ENCODE results near the gene HIC1.
"Not testable (repeated sequence)": the region's sequence is repeated elsewhere in the genome, so short reads cannot be mapped to it uniquely, and the experiment has no call there.

The HIC1 gene

GRCh38 chr17:2054512-2055291 is at the start of gene HIC1:
Gene HIC1 (plus strand): TSS chr17:2055103. CDS start chr17:2056691, 1,588 bp downstream.
- peak within 1 kb of the TSS; percentile 81 for H3K27ac ChIP-seq (ENCODE audit: low read depth, low read length)
- peaks cover 3% of the 10 kb centered on the region for H3K36me3 ChIP-seq (ENCODE audit: control insufficient read depth, insufficient read depth, low read length)
- H3K4me3 ChIP-seq (ENCODE audit: low read length): peak within 1 kb of the TSS; percentile 61
- H3K9ac ChIP-seq (ENCODE audit: low read length): no peak within 1 kb of the TSS
- no peaks in the 10 kb centered on the region for H3K27me3 ChIP-seq (ENCODE audit: control insufficient read depth, insufficient read depth, low read length)
- H3K4me1 ChIP-seq (ENCODE audit: control insufficient read depth, insufficient read depth, low read length): peaks cover under 1% of the 10 kb centered on the region

- H3K27me3 ChIP-seq (ENCODE audit: control insufficient read depth, insufficient read depth, low read length): no peaks in the 10 kb centered on the region
- H3K9ac ChIP-seq (ENCODE audit: low read length): no peak overlapping the region
- H3K4me3 ChIP-seq (ENCODE audit: low read length): no peak overlapping the region
- H3K36me3 ChIP-seq (ENCODE audit: control insufficient read depth, insufficient read depth, low read length): no peaks in the 10 kb centered on the region
- H3K4me1 ChIP-seq (ENCODE audit: control insufficient read depth, insufficient read depth, low read length): peaks cover 2% of the 10 kb centered on the region
- no peak overlapping the region for H3K27ac ChIP-seq (ENCODE audit: low read depth, low read length)
These were observed 46.4 kb upstream of the HIC1 start for GRCh38 chr17:2008332-2009126.

GRCh38 chr17:2009737-2010136 is 45.2 kb upstream of the HIC1 start:
- H3K9ac ChIP-seq (ENCODE audit: low read length): no peak overlapping the region
- no peaks in the 10 kb centered on the region for H3K36me3 ChIP-seq (ENCODE audit: control insufficient read depth, insufficient read depth, low read length)
- H3K27ac ChIP-seq (ENCODE audit: low read depth, low read length): no peak overlapping the region
- H3K4me1 ChIP-seq (ENCODE audit: control insufficient read depth, insufficient read depth, low read length): peaks cover 2% of the 10 kb centered on the region
- no peaks in the 10 kb centered on the region for H3K27me3 ChIP-seq (ENCODE audit: control insufficient read depth, insufficient read depth, low read length)
- H3K4me3 ChIP-seq (ENCODE audit: low read length): no peak overlapping the region

GRCh38 chr17:2011411-2012371 is 43.2 kb upstream of the HIC1 start:
- no peaks in the 10 kb centered on the region for H3K27me3 ChIP-seq (ENCODE audit: control insufficient read depth, insufficient read depth, low read length)
- H3K4me3 ChIP-seq (ENCODE audit: low read length): no peak overlapping the region
- H3K4me1 ChIP-seq (ENCODE audit: control insufficient read depth, insufficient read depth, low read length): peaks cover 2% of the 10 kb centered on the region
- no peak overlapping the region for H3K9ac ChIP-seq (ENCODE audit: low read length)
- no peak overlapping the region for H3K27ac ChIP-seq (ENCODE audit: low read depth, low read length)
- no peaks in the 10 kb centered on the region for H3K36me3 ChIP-seq (ENCODE audit: control insufficient read depth, insufficient read depth, low read length)

- H3K27ac ChIP-seq (ENCODE audit: low read depth, low read length): no peak overlapping the region
- no peak overlapping the region for H3K4me3 ChIP-seq (ENCODE audit: low read length)
These were observed 42.4 kb upstream of the HIC1 start for GRCh38 chr17:2012499-2012898.

GRCh38 chr17:2013220-2013993 is 41.5 kb upstream of the HIC1 start:
- not testable (repeated sequence) for H3K27ac ChIP-seq (ENCODE audit: low read depth, low read length); H3K27me3 ChIP-seq (ENCODE audit: control insufficient read depth, insufficient read depth, low read length); H3K4me3 ChIP-seq (ENCODE audit: low read length); H3K4me1 ChIP-seq (ENCODE audit: control insufficient read depth, insufficient read depth, low read length); H3K9ac ChIP-seq (ENCODE audit: low read length); H3K36me3 ChIP-seq (ENCODE audit: control insufficient read depth, insufficient read depth, low read length)

More at GRCh38 chr17:2012499-2012898, 42.4 kb upstream of the HIC1 start:
- H3K27me3 ChIP-seq (ENCODE audit: control insufficient read depth, insufficient read depth, low read length): no peaks in the 10 kb centered on the region
- no peaks in the 10 kb centered on the region for H3K36me3 ChIP-seq (ENCODE audit: control insufficient read depth, insufficient read depth, low read length)
- H3K4me1 ChIP-seq (ENCODE audit: control insufficient read depth, insufficient read depth, low read length): peaks cover 2% of the 10 kb centered on the region
- no peak overlapping the region for H3K9ac ChIP-seq (ENCODE audit: low read length)

- H3K4me3 ChIP-seq (ENCODE audit: low read length): no peak overlapping the region
- no peaks in the 10 kb centered on the region for H3K36me3 ChIP-seq (ENCODE audit: control insufficient read depth, insufficient read depth, low read length)
- H3K27ac ChIP-seq (ENCODE audit: low read depth, low read length): no peak overlapping the region
- H3K4me1 ChIP-seq (ENCODE audit: control insufficient read depth, insufficient read depth, low read length): peaks cover 2% of the 10 kb centered on the region
- no peak overlapping the region for H3K9ac ChIP-seq (ENCODE audit: low read length)
- peaks cover 10% of the 10 kb centered on the region for H3K27me3 ChIP-seq (ENCODE audit: control insufficient read depth, insufficient read depth, low read length)
These were observed 40.9 kb upstream of the HIC1 start for GRCh38 chr17:2013994-2014317.

- Histone ChIP-seq H3K36me3 (ENCODE audit: control insufficient read depth, insufficient read depth, low read length) (no peaks in the 10 kb centered on the region), H3K9ac (ENCODE audit: low read length) (no peak overlapping the region), H3K27me3 (ENCODE audit: control insufficient read depth, insufficient read depth, low read length) (peaks cover 10% of the 10 kb centered on the region), H3K27ac (ENCODE audit: low read depth, low read length) (no peak overlapping the region), H3K4me3 (ENCODE audit: low read length) (no peak overlapping the region), H3K4me1 (ENCODE audit: control insufficient read depth, insufficient read depth, low read length) (peaks cover 2% of the 10 kb centered on the region)
These were observed 39.6 kb upstream of the HIC1 start for GRCh38 chr17:2015314-2015713.

- Histone ChIP-seq H3K36me3 (ENCODE audit: control insufficient read depth, insufficient read depth, low read length) (no peaks in the 10 kb centered on the region), H3K4me3 (ENCODE audit: low read length) (no peak overlapping the region), H3K9ac (ENCODE audit: low read length) (no peak overlapping the region), H3K4me1 (ENCODE audit: control insufficient read depth, insufficient read depth, low read length) (peaks cover 2% of the 10 kb centered on the region), H3K27ac (ENCODE audit: low read depth, low read length) (no peak overlapping the region), H3K27me3 (ENCODE audit: control insufficient read depth, insufficient read depth, low read length) (peaks cover 10% of the 10 kb centered on the region)
These were observed 38.4 kb upstream of the HIC1 start for GRCh38 chr17:2016494-2016893.

- Histone ChIP-seq H3K9ac (ENCODE audit: low read length) (no peak overlapping the region), H3K4me1 (ENCODE audit: control insufficient read depth, insufficient read depth, low read length) (no peaks in the 10 kb centered on the region), H3K27me3 (ENCODE audit: control insufficient read depth, insufficient read depth, low read length) (peaks cover 10% of the 10 kb centered on the region), H3K4me3 (ENCODE audit: low read length) (no peak overlapping the region), H3K36me3 (ENCODE audit: control insufficient read depth, insufficient read depth, low read length) (no peaks in the 10 kb centered on the region), H3K27ac (ENCODE audit: low read depth, low read length) (no peak overlapping the region)
These were observed 37.5 kb upstream of the HIC1 start for GRCh38 chr17:2017274-2017941.

GRCh38 chr17:2018716-2019510 is 36.0 kb upstream of the HIC1 start:
- no peaks in the 10 kb centered on the region for H3K36me3 ChIP-seq (ENCODE audit: control insufficient read depth, insufficient read depth, low read length)
- H3K9ac ChIP-seq (ENCODE audit: low read length): no peak overlapping the region
- no peaks in the 10 kb centered on the region for H3K4me1 ChIP-seq (ENCODE audit: control insufficient read depth, insufficient read depth, low read length)
- peaks cover 10% of the 10 kb centered on the region for H3K27me3 ChIP-seq (ENCODE audit: control insufficient read depth, insufficient read depth, low read length)
- no peak overlapping the region for H3K4me3 ChIP-seq (ENCODE audit: low read length)
- H3K27ac ChIP-seq (ENCODE audit: low read depth, low read length): no peak overlapping the region
